H7 (cell line): ENCODE measurements around the gene PKP1. TPM values are rescaled to one million over a fixed set of nuclear protein-coding genes. Genes with fewer than 3 reads are reported as not detected.

Experiments used
- DNase-seq: peaks from one replicate; pipeline ENCODE4 v3.0.0; 2012
- H3K27me3 ChIP-seq: 2 replicates; pipeline ENCODE4 v1.6.0; 2011; ENCODE audit warnings: mild to moderate bottlenecking, low read length; ENCODE audit not compliant: control insufficient read depth, insufficient read depth
- H3K36me3 ChIP-seq: replicated peaks from 2 replicates; pipeline ENCODE4 v1.5.1; 2011; ENCODE audit warnings: low read length; ENCODE audit not compliant: control insufficient read depth, insufficient read depth
- H3K4me3 ChIP-seq: 2 replicates; pipeline ENCODE4 v1.5.1; 2011; ENCODE audit warnings: low read depth, mild to moderate bottlenecking, control low read depth, low read length, moderate library complexity; ENCODE audit not compliant: insufficient read depth
- total RNA-seq: library from RNA; depleted of rRNA; stranded (reverse); fragments of >200 nt; shearing (Covaris generic); gene quantifications from 2 replicates; pipeline ENCODE4 v1.2.3, GENCODE V29; 2014

The PKP1 gene
- total RNA-seq, 1 experiment from 2014 or later, result not detected

- no peak for DNase-seq
- no peaks in the 10 kb centered on the region for H3K36me3 ChIP-seq
- no peak overlapping the region for H3K4me3 ChIP-seq
- H3K27me3 ChIP-seq, result peaks cover 1% of the 10 kb centered on the region; the same call in 1 of the 2 replicates
Observed at GRCh38 chr1:201267481-201268229, 15.7 kb upstream of the PKP1 start.

GRCh38 chr1:201268604-201269151 is 14.6 kb upstream of the PKP1 start:
- Histone ChIP-seq H3K36me3 (no peaks in the 10 kb centered on the region), H3K27me3 (peaks cover 1% of the 10 kb centered on the region; the same call in 1 of the 2 replicates), H3K4me3 (no peak overlapping the region)
- DNase-seq, result no peak

- no peak overlapping the region for H3K4me3 ChIP-seq
- DNase-seq, result no peak
- H3K36me3 ChIP-seq, result no peaks in the 10 kb centered on the region
- peaks cover 1% of the 10 kb centered on the region; the same call in 1 of the 2 replicates for H3K27me3 ChIP-seq
Observed at GRCh38 chr1:201269281-201269680, 14.0 kb upstream of the PKP1 start.

- no peak for DNase-seq
- H3K27me3 ChIP-seq, result peaks cover 1% of the 10 kb centered on the region; the same call in 1 of the 2 replicates
- no peaks in the 10 kb centered on the region for H3K36me3 ChIP-seq
- no peak overlapping the region for H3K4me3 ChIP-seq
Observed at GRCh38 chr1:201269900-201270410, 13.4 kb upstream of the PKP1 start.

GRCh38 chr1:201270616-201271390 is 12.5 kb upstream of the PKP1 start:
- Histone ChIP-seq H3K36me3 (no peaks in the 10 kb centered on the region), H3K27me3 (peaks cover 1% of the 10 kb centered on the region; the same call in 1 of the 2 replicates), H3K4me3 (no peak overlapping the region)
- no peak for DNase-seq

GRCh38 chr1:201272799-201273198 is 10.5 kb upstream of the PKP1 start:
- Histone ChIP-seq H3K4me3 (no peak overlapping the region), H3K36me3 (no peaks in the 10 kb centered on the region), H3K27me3 (peaks cover 1% of the 10 kb centered on the region; the same call in 1 of the 2 replicates)
- peak; percentile 48 for DNase-seq

- Histone ChIP-seq H3K27me3 (peaks cover 1% of the 10 kb centered on the region; the same call in 1 of the 2 replicates), H3K36me3 (no peaks in the 10 kb centered on the region), H3K4me3 (no peak overlapping the region)
- DNase-seq, result no peak
Observed at GRCh38 chr1:201274616-201275252, 8.6 kb upstream of the PKP1 start.

GRCh38 chr1:201275253-201275666 is 8.0 kb upstream of the PKP1 start:
- Histone ChIP-seq H3K36me3 (no peaks in the 10 kb centered on the region), H3K4me3 (no peak overlapping the region), H3K27me3 (peaks cover 1% of the 10 kb centered on the region; the same call in 1 of the 2 replicates)
- peak; percentile 45 for DNase-seq

- Histone ChIP-seq H3K36me3 (no peaks in the 10 kb centered on the region), H3K4me3 (no peak overlapping the region), H3K27me3 (peaks cover 2% of the 10 kb centered on the region)
- no peak for DNase-seq
Observed at GRCh38 chr1:201276891-201277290, 6.4 kb upstream of the PKP1 start.

- Histone ChIP-seq H3K4me3 (no peak overlapping the region), H3K36me3 (no peaks in the 10 kb centered on the region), H3K27me3 (peaks cover 4% of the 10 kb centered on the region; the same call in 1 of the 2 replicates)
- DNase-seq, result no peak
Observed at GRCh38 chr1:201277441-201277840, 5.9 kb upstream of the PKP1 start.

GRCh38 chr1:201279313-201279712 is 4.0 kb upstream of the PKP1 start:
- Histone ChIP-seq H3K36me3 (no peaks in the 10 kb centered on the region), H3K4me3 (no peak overlapping the region), H3K27me3 (peaks cover 20% of the 10 kb centered on the region; the same call in 1 of the 2 replicates)
- DNase-seq, result no peak

GRCh38 chr1:201280884-201281283 is 2.4 kb upstream of the PKP1 start:
- H3K36me3 ChIP-seq, result no peaks in the 10 kb centered on the region
- no peak for DNase-seq
- peaks cover 25% of the 10 kb centered on the region for H3K27me3 ChIP-seq
- H3K4me3 ChIP-seq, result no peak overlapping the region

- no peak for DNase-seq
- no peak overlapping the region for H3K4me3 ChIP-seq
- H3K36me3 ChIP-seq, result no peaks in the 10 kb centered on the region
- H3K27me3 ChIP-seq, result peaks cover 25% of the 10 kb centered on the region
Observed at GRCh38 chr1:201281573-201281972, 1.7 kb upstream of the PKP1 start.

GRCh38 chr1:201282216-201282615 is 1.1 kb upstream of the PKP1 start:
- no peak overlapping the region for H3K4me3 ChIP-seq
- peaks cover 25% of the 10 kb centered on the region for H3K27me3 ChIP-seq
- H3K36me3 ChIP-seq, result no peaks in the 10 kb centered on the region
- DNase-seq, result no peak
